Measurements from ENCODE around the gene NRG3.

Gene NRG3

DNA sequence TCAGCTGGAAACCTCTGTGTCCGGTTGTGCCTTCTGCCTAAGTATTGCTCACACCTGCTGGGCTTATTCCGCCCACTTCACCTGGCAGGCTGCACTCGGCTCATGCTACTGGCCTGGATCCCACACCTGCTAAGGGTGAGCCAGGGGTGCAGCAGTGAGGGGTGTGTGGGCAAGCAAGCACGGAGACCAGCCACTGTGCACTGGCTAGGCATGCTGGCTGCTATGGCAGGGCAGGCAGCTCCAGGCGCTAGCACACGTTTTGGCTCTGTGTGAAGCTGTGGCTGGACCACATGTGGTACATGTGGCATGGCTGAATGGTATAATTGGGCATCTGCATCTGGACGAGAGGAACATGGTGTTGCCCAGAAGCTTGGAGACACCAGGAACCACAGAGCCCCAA, 940.7 kb downstream of the NRG3 start:
- no peak for TF ChIP-seq EZH2phosphoT487 (IDR thresholded peaks at IDR 0.05; ENCODE audit: borderline replicate concordance, low read length)
- TF ChIP-seq, protein P1, sequence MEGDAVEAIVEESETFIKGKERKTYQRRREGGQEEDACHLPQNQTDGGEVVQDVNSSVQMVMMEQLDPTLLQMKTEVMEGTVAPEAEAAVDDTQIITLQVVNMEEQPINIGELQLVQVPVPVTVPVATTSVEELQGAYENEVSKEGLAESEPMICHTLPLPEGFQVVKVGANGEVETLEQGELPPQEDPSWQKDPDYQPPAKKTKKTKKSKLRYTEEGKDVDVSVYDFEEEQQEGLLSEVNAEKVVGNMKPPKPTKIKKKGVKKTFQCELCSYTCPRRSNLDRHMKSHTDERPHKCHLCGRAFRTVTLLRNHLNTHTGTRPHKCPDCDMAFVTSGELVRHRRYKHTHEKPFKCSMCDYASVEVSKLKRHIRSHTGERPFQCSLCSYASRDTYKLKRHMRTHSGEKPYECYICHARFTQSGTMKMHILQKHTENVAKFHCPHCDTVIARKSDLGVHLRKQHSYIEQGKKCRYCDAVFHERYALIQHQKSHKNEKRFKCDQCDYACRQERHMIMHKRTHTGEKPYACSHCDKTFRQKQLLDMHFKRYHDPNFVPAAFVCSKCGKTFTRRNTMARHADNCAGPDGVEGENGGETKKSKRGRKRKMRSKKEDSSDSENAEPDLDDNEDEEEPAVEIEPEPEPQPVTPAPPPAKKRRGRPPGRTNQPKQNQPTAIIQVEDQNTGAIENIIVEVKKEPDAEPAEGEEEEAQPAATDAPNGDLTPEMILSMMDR (IDR thresholded peaks at IDR 0.05; ENCODE audit: low read depth, low read length, poor library complexity, severe bottlenecking): no peak
- no peaks in the 10 kb centered on the region for H3K27me3 ChIP-seq (ENCODE audit: control insufficient read depth, low read length)

DNA sequence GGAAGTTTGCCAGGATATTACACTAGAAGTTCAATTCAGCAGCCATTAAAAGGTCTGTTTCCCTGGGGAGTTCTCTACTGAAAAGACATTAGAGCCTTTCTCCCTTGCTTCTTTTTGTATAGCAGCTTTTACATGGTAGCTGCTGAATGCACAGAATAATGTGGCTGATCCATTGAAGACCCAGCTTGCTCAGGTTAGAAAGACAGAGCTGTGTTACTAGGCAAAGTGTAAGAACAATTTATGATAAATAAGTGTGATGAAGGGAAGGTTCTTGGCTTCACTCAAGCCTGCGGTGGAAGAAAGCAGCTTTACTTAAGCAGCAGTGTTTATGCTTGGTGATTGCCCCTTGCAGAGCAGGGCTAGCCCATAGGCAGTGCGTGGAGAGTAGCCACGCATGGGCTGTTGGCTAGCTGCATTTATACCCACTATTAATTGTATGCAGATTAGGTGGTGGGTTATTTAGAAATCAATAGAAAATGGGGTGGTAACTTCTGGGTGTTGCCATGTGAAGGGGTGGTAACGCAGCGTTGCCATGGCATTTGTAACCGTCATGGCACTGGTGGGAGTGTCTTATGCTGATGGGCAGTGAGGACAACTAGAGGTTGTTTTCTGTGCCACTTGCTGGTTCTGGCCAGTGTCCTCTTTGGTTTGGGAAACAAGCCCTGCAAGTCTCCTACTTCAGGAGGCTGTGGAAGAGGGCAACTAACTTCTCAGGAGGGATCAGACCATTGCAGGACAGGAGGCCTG, 942.9 kb downstream of the NRG3 start:
- no peak for TF ChIP-seq EZH2phosphoT487 (IDR thresholded peaks at IDR 0.05; ENCODE audit: borderline replicate concordance, low read length)
- TF ChIP-seq, protein P1 (IDR thresholded peaks at IDR 0.05; ENCODE audit: low read depth, low read length, poor library complexity, severe bottlenecking): no peak
- no peaks in the 10 kb centered on the region for H3K27me3 ChIP-seq (ENCODE audit: control insufficient read depth, low read length)
- no peaks in the 10 kb centered on the region for H3K36me3 ChIP-seq (ENCODE audit: control insufficient read depth, low read length)
- H3K79me2 ChIP-seq (ENCODE audit: control insufficient read depth, low read length): no peaks in the 10 kb centered on the region
- H4K20me1 ChIP-seq (ENCODE audit: control insufficient read depth, insufficient read depth, low read depth, low read length): no peaks in the 10 kb centered on the region
- H3K4me3 ChIP-seq (ENCODE audit: low read length): no peak overlapping the region
- no peaks in the 10 kb centered on the region for H3K9me2 ChIP-seq (replicated peaks; ENCODE audit: control insufficient read depth, low read length)
- no peaks in the 10 kb centered on the region for H3K9me3 ChIP-seq (ENCODE audit: control insufficient read depth, insufficient read depth, low read length)
- H3K4me2 ChIP-seq (ENCODE audit: low read length): no peak overlapping the region
- H3K4me1 ChIP-seq (ENCODE audit: control insufficient read depth, low read length): no peaks in the 10 kb centered on the region
- no peaks in the 10 kb centered on the region for H3F3A ChIP-seq (ENCODE audit: control insufficient read depth, insufficient read depth)
- no peak overlapping the region for H3K27ac ChIP-seq (ENCODE audit: low read depth, low read length)

More for the DNA sequence above, 940.7 kb downstream of the NRG3 start:
- no peak overlapping the region for H3K4me3 ChIP-seq (ENCODE audit: low read length)
- no peaks in the 10 kb centered on the region for H3K4me1 ChIP-seq (ENCODE audit: control insufficient read depth, low read length)
- H3K9me2 ChIP-seq (replicated peaks; ENCODE audit: control insufficient read depth, low read length): no peaks in the 10 kb centered on the region
- no peaks in the 10 kb centered on the region for H3K79me2 ChIP-seq (ENCODE audit: control insufficient read depth, low read length)
- H3K4me2 ChIP-seq (ENCODE audit: low read length): no peak overlapping the region
- H3K36me3 ChIP-seq (ENCODE audit: control insufficient read depth, low read length): no peaks in the 10 kb centered on the region
- no peak overlapping the region for H3K27ac ChIP-seq (ENCODE audit: low read depth, low read length)
- no peaks in the 10 kb centered on the region for H3K9me3 ChIP-seq (ENCODE audit: control insufficient read depth, insufficient read depth, low read length)
- H4K20me1 ChIP-seq (ENCODE audit: control insufficient read depth, insufficient read depth, low read depth, low read length): no peaks in the 10 kb centered on the region
- H3F3A ChIP-seq (ENCODE audit: control insufficient read depth, insufficient read depth): no peaks in the 10 kb centered on the region

DNA sequence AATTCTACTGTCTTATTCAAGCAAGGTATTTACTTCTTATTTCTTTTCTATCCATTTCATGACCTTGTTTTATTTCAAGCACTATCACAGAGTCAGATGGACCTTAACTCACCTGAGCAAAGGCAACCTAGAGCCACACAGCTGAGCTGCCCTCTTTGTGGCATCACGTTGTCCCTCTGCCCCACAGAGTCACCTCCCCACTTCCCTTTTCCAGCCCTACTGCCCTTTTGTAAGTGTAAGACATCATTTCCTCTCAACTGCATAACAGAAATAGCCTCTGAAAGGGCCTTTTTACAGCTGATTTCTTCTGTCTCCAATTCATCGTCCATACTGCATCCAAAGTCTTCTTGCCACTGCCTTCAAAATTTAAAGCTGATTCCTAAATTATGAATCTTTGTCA, 946.0 kb downstream of the NRG3 start:
- no peak overlapping the region for H3K27ac ChIP-seq (ENCODE audit: low read depth, low read length)
- H3K36me3 ChIP-seq (ENCODE audit: control insufficient read depth, low read length): no peaks in the 10 kb centered on the region
- H3K4me2 ChIP-seq (ENCODE audit: low read length): no peak overlapping the region
- H3K4me3 ChIP-seq (ENCODE audit: low read length): no peak overlapping the region
- H3F3A ChIP-seq (ENCODE audit: control insufficient read depth, insufficient read depth): no peaks in the 10 kb centered on the region
- no peaks in the 10 kb centered on the region for H3K9me2 ChIP-seq (replicated peaks; ENCODE audit: control insufficient read depth, low read length)
- no peaks in the 10 kb centered on the region for H3K79me2 ChIP-seq (ENCODE audit: control insufficient read depth, low read length)
- no peak for TF ChIP-seq EZH2phosphoT487 (IDR thresholded peaks at IDR 0.05; ENCODE audit: borderline replicate concordance, low read length)
- TF ChIP-seq, protein P1 (IDR thresholded peaks at IDR 0.05; ENCODE audit: low read depth, low read length, poor library complexity, severe bottlenecking): no peak
- H3K4me1 ChIP-seq (ENCODE audit: control insufficient read depth, low read length): no peaks in the 10 kb centered on the region
- no peaks in the 10 kb centered on the region for H3K9me3 ChIP-seq (ENCODE audit: control insufficient read depth, insufficient read depth, low read length)
- H3K27me3 ChIP-seq (ENCODE audit: control insufficient read depth, low read length): no peaks in the 10 kb centered on the region
- no peaks in the 10 kb centered on the region for H4K20me1 ChIP-seq (ENCODE audit: control insufficient read depth, insufficient read depth, low read depth, low read length)

Data from DOHH2 (cell line).